RPMI8226 (cell line): ENCODE results near the gene BMS1.
"Not testable (repeated sequence)": the region's sequence is repeated elsewhere in the genome, so short reads cannot be mapped to it uniquely, and the experiment has no call there.

ENCODE experiments used
- DNase-seq: peaks from one replicate; pipeline ENCODE4 v3.0.0-alpha.2; 2015

BMS1 gene

GRCh38 chr10:42868530-42868929 is 85.9 kb downstream of the BMS1 start:
- no peak for DNase-seq

GRCh38 chr10:42869977-42870350 is 87.4 kb downstream of the BMS1 start:
- DNase-seq = no peak

- DNase-seq = not testable (repeated sequence)
These were observed 88.6 kb downstream of the BMS1 start for GRCh38 chr10:42871138-42871641.

DNA sequence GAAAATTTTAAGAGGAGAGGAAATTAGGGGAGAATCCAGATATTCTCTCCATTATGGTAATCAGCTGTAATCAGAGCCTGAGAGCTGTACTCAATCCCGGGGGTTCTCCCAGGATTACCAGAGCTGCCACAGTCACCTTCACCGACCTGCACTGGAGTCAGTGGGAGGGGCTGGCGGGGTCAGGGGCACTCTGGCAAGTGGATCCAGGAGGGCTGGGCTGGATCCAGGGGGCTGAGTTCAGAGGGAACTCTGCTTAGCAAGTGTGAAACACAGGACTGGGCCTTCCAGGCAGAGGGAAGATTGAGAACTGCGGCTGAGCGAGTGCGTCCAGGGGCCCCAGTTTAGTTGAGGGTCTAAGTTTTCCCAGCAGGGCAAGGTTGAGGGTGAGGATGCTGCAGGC is 89.2 kb downstream of the BMS1 start:
- DNase-seq = no peak

GRCh38 chr10:42872865-42873435 is 90.4 kb downstream of the BMS1 start:
- no peak for DNase-seq

DNA sequence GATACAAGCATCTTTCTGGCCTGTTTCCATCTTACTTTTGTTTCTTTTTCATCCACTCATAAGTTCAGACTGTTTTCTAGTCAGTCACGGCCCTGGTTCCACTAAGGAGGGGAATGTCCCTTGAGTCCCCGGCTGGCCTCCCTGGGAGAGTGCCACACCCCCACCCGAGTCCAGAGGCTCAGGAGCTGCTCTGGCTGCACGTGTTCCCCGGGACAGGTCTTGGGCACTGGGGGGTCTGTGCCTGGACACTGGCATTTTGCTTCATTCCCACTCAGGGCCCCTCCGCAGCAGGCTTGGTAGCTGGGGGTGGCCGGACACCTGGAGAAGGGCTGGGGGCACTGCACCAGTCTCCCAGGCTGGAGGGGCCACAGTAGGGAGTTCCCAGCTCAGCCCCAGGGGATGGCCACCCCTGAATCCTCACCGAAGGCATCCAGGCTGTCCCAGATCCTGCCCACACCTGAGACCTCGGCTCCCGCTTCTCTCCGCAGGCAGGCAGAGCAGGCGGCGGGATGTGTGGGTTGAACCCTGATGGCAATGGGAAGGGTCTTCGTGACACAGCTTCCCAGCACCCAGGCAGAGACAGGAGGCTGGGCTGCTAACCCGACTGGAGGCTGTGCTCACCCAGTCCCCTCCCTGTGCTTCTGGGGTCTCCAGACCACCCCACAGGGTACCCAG is 92.3 kb downstream of the BMS1 start:
- no peak for DNase-seq

GRCh38 chr10:42875388-42875755 is 92.8 kb downstream of the BMS1 start:
- DNase-seq = no peak

DNA sequence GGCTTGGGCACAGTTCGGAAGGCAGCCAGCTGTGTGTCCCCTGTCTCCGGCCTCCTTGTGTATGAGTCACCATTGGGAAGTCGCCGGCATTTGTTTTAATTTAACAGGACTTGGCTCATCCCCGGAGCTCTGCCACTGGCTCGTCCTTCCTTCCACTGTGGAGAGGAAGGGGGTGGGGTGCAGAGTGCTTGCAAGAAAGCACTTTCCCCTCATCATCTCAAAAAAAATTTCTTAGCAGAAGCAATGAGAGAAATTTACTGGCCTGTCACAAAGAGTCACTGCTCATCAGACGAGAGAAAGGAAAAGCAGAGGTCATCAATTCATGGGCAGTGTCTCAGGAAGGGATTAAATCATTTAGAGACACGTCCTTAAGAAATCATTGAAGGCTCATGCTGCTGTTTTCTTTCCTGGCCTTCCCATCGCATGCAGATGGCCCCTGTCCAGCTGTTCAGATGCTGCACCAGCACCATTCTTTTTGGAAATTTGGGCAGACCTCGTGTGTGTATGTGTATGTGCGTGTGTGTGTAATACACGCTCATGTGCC is 93.3 kb downstream of the BMS1 start:
- DNase-seq = no peak

DNA sequence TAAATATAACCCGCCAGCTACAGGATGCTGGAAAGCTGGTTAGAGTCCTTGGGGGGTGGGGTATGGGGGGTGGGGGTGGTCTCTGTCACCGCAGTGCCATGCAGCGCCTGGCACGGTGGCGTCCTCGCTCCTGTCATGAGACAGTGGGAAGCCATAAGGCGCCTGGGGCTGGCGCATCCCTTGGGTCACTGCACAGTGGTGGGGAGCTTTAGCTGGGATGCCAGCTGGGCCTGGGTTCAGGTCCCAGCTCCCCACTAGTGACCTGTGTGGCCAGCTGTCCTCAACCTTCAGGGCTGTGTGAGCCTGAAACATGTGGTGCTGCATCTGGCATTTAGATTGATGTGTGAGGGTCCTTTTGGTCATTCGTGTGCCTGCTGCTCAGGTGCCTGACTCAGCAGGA is 93.9 kb downstream of the BMS1 start:
- no peak for DNase-seq

DNA sequence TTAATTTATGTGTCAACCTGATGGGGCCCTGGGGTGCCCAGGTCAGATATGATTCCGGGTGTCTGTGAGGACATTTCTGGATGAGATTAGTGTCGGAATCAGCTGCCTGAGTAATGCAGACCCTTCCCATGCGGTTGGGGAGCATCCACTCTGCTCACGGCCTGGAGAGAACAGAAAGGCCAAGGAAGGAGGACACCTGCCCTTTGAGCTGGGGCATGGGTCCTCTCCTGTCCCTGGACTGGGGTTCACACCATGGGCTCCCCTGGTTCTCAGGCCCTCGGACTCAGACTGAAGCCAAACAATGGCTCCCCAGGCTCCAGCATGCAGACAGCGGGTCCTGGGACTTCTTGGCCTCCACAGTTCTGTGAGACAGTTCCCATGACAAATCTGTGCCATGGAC is 94.3 kb downstream of the BMS1 start:
- DNase-seq = no peak

DNA sequence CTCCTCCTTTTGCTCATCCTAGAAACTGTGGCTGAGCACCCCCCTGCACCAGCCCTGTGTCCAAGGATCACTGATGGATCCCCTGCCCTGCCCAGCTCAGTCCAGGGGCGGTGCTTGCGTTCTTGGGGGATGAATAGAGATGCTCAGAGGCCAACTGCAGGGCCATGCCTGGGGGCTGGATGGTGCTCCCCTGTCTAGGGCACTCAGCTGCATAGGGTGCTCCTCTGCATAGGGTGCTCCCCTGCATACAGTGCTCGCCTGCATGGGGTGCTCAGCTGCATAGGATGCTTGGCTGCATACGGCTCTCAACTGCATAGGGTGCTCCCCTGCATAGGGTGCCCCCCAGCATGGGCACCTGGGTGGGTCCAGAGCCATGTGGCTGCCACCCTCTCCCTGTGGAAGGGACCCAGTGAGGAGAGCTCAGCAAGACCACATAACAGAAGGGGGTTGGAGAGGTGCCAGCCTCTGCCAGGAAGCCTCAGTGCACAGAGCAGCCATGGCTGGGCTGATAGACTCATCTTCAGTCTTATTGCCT is 95.0 kb downstream of the BMS1 start:
- DNase-seq = no peak

GRCh38 chr10:42878134-42878820 is 95.7 kb downstream of the BMS1 start:
- DNase-seq = no peak

DNA sequence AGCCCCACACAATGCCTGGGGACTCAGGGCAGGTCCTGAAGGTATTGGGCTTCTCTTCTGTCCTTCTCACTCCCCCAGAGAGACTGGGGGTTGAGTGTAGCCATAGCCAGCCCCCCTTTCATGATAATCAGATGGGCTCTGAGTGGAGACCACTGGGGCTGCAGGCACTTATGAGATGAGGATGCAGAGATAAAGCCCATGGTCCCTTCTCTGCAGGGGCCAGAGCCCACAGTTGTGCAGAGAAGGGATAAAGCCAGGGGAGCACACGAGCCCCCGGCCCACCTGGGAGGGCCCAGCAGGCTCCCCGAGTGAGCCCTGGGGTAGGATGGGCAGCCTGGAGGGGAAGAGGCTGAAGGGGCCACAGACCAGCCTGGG is 96.2 kb downstream of the BMS1 start:
- DNase-seq = no peak

DNA sequence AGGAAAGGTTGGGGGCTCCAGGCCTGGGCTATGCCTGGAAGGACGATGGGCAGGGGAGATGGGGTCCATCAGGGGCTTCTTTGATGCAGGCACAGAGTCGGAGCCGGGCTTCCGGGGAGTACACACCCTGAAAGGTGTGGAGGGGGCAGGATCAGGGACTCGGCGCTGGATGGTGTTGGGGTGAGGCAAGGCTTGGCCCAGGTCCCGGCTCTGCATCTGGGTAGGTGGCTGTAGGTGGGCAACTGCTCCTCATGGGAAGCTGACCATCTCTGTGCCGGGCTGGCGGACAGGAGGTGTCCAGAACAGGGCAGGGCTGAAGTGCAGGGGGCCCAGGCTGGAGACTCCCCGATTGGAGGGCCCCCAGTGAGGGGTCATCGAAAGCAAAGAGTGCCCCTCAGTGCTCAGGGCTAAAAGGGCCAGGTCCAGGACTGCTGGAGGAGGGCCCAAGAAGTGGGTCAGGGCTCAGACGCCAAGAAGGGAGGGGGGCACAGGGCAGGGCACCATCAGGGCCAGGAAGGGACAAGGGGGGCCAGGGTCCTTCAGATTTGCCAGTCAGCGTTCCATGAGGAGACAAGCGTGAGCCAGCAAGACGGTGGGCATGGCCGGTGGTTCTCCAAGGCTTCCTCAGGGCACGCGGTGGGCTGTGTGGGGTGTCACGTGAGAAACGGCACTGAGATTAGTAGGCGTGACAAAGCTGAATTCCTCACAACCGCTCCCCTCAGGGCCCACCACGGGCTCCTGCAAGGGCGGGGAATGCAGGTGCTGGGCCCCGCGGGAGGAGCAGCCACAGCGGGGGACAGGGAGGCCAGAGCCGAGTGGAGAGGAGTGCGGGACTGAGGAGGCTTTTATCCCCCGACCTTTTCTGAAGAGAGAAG is 97.0 kb downstream of the BMS1 start:
- DNase-seq = no peak

DNA sequence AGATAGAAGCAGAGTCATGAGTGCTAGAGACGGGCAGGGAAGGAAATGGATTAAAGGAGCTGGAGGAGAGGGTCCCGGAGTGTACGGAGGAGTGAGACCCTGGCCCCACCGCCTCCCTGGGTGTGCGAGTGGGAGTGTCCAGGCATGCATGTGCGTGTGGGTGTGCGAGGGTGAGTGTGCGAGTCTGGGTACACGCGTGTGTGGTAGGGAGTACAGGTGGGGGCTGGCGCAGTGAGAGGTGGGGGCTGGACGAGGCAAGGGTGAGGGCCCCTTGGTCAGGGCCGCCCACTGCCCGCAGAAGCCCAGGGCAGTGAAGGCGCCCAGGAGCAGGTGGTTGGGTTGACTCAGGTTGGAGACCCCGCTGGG is 97.6 kb downstream of the BMS1 start:
- DNase-seq = no peak

DNA sequence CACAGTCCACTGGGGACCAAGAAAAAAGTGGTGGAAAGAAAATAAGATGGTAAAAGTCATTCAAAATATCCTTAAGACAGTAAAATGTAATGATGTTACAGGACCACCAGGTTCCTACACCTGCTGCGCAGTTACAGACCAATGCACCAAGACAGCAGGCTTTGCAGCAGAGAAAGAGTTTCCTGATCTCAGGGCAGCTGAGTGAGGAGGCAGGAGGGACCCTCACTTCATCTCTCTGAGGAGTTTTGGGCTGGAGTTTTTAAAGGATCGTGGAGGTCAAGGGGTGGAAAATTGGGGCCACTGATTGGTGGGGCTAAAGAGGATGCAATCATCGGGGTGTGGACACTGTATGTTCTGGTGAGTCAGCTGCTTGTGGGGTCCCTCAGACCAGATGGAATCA is 100.0 kb downstream of the BMS1 start:
- no peak for DNase-seq
